Neural progenitor cell (in vitro differentiated cells): ENCODE results near the gene SYNRG. TPM values are rescaled to one million over a fixed set of nuclear protein-coding genes. Genes with fewer than 3 reads are reported as not detected.
A peak's percentile ranks its signal among the peaks of the same experiment; 100 is the strongest.

ENCODE experiments used
- DNase-seq: peaks from one replicate; pipeline ENCODE4 v3.0.0-alpha.2; 2016; ENCODE audit warnings: low spot score
- H2AFZ ChIP-seq: fragments of 200-600 bp; sonication (generic); replicated peaks from 2 replicates; pipeline ENCODE4 v1.6.1; 2016; ENCODE audit warnings: antibody characterized with exemption
- H3F3A ChIP-seq: fragments of 200-600 bp; sonication (generic); 2 replicates; pipeline ENCODE4 v1.6.1; 2016; ENCODE audit warnings: antibody characterized with exemption, low read depth
- H3K27ac ChIP-seq: fragments of 200-600 bp; sonication (generic); 2 replicates; pipeline ENCODE4 v1.5.1; 2016; ENCODE audit warnings: mild to moderate bottlenecking
- H3K27me3 ChIP-seq: fragments of 200-600 bp; sonication (generic); 2 replicates; pipeline ENCODE4 v1.6.1; 2016; ENCODE audit warnings: mild to moderate bottlenecking, moderate library complexity
- H3K36me3 ChIP-seq: fragments of 200-600 bp; sonication (generic); 2 replicates; pipeline ENCODE4 v1.5.1; 2016
- H3K4me1 ChIP-seq: fragments of 200-600 bp; sonication (generic); 2 replicates; pipeline ENCODE4 v1.6.1; 2016; ENCODE audit warnings: mixed run types
- H3K4me2 ChIP-seq: fragments of 200-600 bp; sonication (generic); 2 replicates; pipeline ENCODE4 v1.6.1; 2016
- H3K4me3 ChIP-seq: fragments of 200-600 bp; sonication (generic); 2 replicates; pipeline ENCODE4 v1.5.1; 2016
- H3K79me2 ChIP-seq: fragments of 200-600 bp; sonication (generic); 2 replicates; pipeline ENCODE4 v1.6.1; 2016; ENCODE audit warnings: low read depth
- H3K9ac ChIP-seq: fragments of 200-600 bp; sonication (generic); 2 replicates; pipeline ENCODE4 v1.6.1; 2016
- H3K9me3 ChIP-seq: fragments of 200-600 bp; sonication (generic); 2 replicates; pipeline ENCODE4 v1.5.1; 2016; ENCODE audit warnings: low read depth
- H4K20me1 ChIP-seq: fragments of 200-600 bp; sonication (generic); 2 replicates; pipeline ENCODE4 v1.6.1; 2016; ENCODE audit warnings: low read depth
- H3K27ac Mint-ChIP-seq: 3 replicates; pipeline ENCODE4 v1.8.0; 2021; ENCODE audit warnings: mixed read lengths
- H3K27me3 Mint-ChIP-seq: 2 replicates; pipeline ENCODE4 v1.8.0; 2022; ENCODE audit warnings: low read depth, mild to moderate bottlenecking, inconsistent platforms, moderate library complexity, mixed read lengths; ENCODE audit not compliant: insufficient read depth
- H3K36me3 Mint-ChIP-seq: 3 replicates; pipeline ENCODE4 v1.8.0; 2021; ENCODE audit warnings: mixed read lengths
- H3K4me1 Mint-ChIP-seq: 3 replicates; pipeline ENCODE4 v1.8.0; 2021; ENCODE audit warnings: mixed read lengths
- H3K4me3 Mint-ChIP-seq: 3 replicates; pipeline ENCODE4 v1.8.0; 2021; ENCODE audit warnings: mild to moderate bottlenecking, moderate library complexity, mixed read lengths
- H3K9me3 Mint-ChIP-seq: 3 replicates; pipeline ENCODE4 v1.8.0; 2020; ENCODE audit warnings: mixed read lengths
- EZH2 ChIP-seq: fragments of 200-600 bp; sonication (generic); IDR thresholded peaks from 2 replicates; pipeline ENCODE4 v1.6.1; 2017; ENCODE audit warnings: antibody characterized with exemption, mild to moderate bottlenecking, moderate library complexity
- EZH2phosphoT487 ChIP-seq: fragments of 200-600 bp; sonication (generic); IDR thresholded peaks from 2 replicates; pipeline ENCODE4 v1.6.1; 2017; ENCODE audit warnings: antibody characterized with exemption
- total RNA-seq: library from RNA; depleted of rRNA; stranded (reverse); fragments of >200 nt; gene quantifications from 2 replicates; pipeline ENCODE4 v1.2.3, GENCODE V29; 2015; ENCODE audit warnings: low replicate concordance
- TF ChIP-seq, protein P1 (sequence below): fragments of 200-600 bp; sonication (generic); IDR thresholded peaks from 2 replicates; pipeline ENCODE4 v1.5.1; 2017; ENCODE audit warnings: antibody characterized with exemption, mild to moderate bottlenecking

SYNRG gene
- total RNA-seq, 1 donor from 2014 or later, result 22.4 TPM

DNA sequence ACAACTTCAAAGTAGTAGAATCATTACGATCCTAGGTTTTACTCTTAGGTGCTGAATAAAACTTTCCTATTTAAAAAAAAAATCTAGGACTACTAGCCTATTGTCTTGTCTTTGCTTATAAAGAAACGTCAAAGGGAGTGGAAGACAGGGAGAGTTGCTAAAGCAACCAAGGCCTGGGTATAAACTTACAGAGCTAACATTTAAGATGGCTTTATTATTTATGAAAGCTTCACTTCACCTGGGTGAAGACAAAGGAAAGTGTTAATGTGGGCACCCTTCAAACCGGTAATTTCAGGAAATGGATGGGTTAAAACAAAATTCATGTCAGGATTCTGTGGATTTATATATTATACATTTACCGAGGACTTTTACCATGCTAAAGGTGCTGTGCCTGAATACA lies 117.1 kb downstream of the SYNRG start:
- Histone ChIP-seq H3K4me2 (peak overlapping the region; percentile 99), H3K27me3 (peaks cover 23% of the 10 kb centered on the region), H3K4me1 (peaks cover 38% of the 10 kb centered on the region), H3K9ac (no peak overlapping the region), H3K27ac (no peak overlapping the region), H3K9me3 (no peaks in the 10 kb centered on the region), H3K36me3 (no peaks in the 10 kb centered on the region), H2AFZ (no peak overlapping the region), H3K79me2 (peaks cover 62% of the 10 kb centered on the region), H4K20me1 (peaks cover 13% of the 10 kb centered on the region), H3K4me3 (peak overlapping the region; percentile 95), H3F3A (peaks cover 34% of the 10 kb centered on the region)
- Mint-ChIP-seq H3K36me3 (no peaks in the 10 kb centered on the region), H3K4me3 (peak overlapping the region; percentile 35), H3K4me1 (peaks cover 48% of the 10 kb centered on the region), H3K27me3 (peaks cover 3% of the 10 kb centered on the region), H3K27ac (no peak overlapping the region), H3K9me3 (no peaks in the 10 kb centered on the region)
- TF ChIP-seq EZH2phosphoT487, result no peak
- no peak for TF ChIP-seq EZH2
- no peak for DNase-seq

DNA sequence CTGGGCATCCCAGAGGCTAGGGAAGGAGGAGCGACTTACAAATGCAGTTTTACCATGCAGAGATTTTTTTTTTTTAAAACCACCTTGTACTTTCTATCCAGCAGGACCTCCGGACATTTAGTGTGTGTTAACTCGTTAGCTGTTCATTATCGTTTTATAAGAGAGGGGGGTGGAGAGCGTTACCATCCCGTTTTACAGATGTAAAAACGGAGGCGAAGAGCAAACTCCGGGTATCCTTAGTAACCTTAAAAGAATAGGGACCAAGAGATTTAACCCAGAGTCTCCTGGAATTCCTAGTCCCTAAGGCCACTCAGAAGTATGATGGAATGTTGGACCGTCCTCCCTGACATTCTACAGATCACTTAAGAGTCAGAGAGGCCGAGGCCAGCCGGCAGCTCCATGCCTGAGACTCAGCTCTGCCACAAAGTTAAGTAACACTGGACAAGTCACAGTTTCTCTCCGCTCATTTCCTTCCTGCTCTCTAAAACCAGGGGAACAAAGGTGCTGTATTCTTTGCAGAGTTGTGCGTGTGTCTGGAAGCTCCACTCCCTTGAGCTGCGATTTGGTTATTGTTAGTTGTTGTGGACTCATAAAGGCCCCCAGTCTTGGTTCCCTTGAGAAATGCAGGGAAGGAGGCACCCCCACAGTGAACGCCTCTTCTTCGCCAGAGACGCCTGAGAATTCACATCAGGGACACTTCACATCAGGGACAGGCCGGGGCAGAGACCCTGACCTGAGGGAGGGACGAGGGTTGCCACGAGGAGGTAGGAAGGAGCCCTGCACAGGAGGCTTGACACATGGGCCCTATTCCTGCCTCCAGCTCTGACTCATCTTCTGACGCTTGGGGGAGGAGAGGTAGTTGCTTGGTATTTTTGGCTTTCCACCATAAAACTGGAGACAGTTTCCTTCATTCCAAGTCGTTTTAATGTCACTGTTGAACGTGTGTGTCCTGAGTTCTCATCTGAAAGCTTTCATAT lies 118.3 kb downstream of the SYNRG start:
- Histone ChIP-seq H3K9ac (no peak overlapping the region), H3K4me2 (peak overlapping the region; percentile 99), H3F3A (peaks cover 39% of the 10 kb centered on the region), H3K79me2 (peaks cover 51% of the 10 kb centered on the region), H3K36me3 (no peaks in the 10 kb centered on the region), H3K27me3 (peaks cover 24% of the 10 kb centered on the region), H3K4me3 (peak overlapping the region; percentile 95), H2AFZ (no peak overlapping the region), H4K20me1 (peaks cover 13% of the 10 kb centered on the region), H3K4me1 (peaks cover 38% of the 10 kb centered on the region), H3K27ac (no peak overlapping the region), H3K9me3 (no peaks in the 10 kb centered on the region)
- H3K4me1 Mint-ChIP-seq, result peaks cover 48% of the 10 kb centered on the region
- H3K27ac Mint-ChIP-seq, result no peak overlapping the region
- peak; percentile 70 for DNase-seq
- H3K36me3 Mint-ChIP-seq, result no peaks in the 10 kb centered on the region
- peaks cover 3% of the 10 kb centered on the region for H3K27me3 Mint-ChIP-seq
- no peak for TF ChIP-seq EZH2phosphoT487
- TF ChIP-seq EZH2, result no peak
- TF ChIP-seq, protein P1, sequence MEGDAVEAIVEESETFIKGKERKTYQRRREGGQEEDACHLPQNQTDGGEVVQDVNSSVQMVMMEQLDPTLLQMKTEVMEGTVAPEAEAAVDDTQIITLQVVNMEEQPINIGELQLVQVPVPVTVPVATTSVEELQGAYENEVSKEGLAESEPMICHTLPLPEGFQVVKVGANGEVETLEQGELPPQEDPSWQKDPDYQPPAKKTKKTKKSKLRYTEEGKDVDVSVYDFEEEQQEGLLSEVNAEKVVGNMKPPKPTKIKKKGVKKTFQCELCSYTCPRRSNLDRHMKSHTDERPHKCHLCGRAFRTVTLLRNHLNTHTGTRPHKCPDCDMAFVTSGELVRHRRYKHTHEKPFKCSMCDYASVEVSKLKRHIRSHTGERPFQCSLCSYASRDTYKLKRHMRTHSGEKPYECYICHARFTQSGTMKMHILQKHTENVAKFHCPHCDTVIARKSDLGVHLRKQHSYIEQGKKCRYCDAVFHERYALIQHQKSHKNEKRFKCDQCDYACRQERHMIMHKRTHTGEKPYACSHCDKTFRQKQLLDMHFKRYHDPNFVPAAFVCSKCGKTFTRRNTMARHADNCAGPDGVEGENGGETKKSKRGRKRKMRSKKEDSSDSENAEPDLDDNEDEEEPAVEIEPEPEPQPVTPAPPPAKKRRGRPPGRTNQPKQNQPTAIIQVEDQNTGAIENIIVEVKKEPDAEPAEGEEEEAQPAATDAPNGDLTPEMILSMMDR, result no peak
- no peaks in the 10 kb centered on the region for H3K9me3 Mint-ChIP-seq
- peak overlapping the region; percentile 98 for H3K4me3 Mint-ChIP-seq

DNA sequence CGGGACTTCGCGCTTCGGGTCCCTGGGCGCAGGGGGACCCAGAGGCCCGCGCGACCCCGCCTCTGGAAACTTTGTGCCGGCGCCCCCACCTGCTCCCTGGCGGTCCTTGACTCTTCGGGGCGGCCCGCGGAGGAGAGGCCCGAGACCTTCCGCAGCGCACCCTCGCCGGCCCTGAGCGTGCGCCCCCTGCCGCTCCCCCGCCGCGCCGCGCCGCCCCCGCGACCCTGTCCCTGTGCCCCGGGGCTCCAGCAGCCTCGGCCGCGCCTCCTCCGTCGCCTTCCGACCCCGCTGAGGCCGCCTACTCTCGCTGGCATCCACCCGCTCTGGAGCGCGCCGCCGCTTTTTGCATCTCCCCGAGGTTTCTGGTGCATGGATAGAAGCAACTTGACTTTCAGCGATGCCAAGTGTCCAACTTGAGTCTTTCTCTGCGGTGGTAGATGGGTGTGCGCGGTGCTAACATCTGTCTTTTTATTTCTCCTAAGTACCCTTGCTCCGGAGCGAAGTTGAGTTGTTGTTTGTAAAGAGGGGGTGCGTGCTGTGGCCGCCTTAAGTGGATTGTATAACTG lies 119.1 kb downstream of the SYNRG start:
- peak overlapping the region; percentile 98 for H3K4me3 Mint-ChIP-seq
- H3K27ac Mint-ChIP-seq, result no peak overlapping the region
- TF ChIP-seq, protein P1, result peak; percentile 45
- peak; percentile 29 for TF ChIP-seq EZH2
- no peak for TF ChIP-seq EZH2phosphoT487
- peaks cover 43% of the 10 kb centered on the region for H3K79me2 ChIP-seq
- H4K20me1 ChIP-seq, result peaks cover 13% of the 10 kb centered on the region
- DNase-seq, result peak; percentile 78
- peaks cover 34% of the 10 kb centered on the region for H3K4me1 ChIP-seq
- H2AFZ ChIP-seq, result peak overlapping the region; percentile 59
- no peak overlapping the region for H3K27ac ChIP-seq
- H3K9ac ChIP-seq, result no peak overlapping the region
- no peaks in the 10 kb centered on the region for H3K36me3 Mint-ChIP-seq
- H3F3A ChIP-seq, result peaks cover 43% of the 10 kb centered on the region
- H3K4me1 Mint-ChIP-seq, result peaks cover 45% of the 10 kb centered on the region
- H3K9me3 Mint-ChIP-seq, result no peaks in the 10 kb centered on the region
- peak overlapping the region; percentile 95 for H3K4me3 ChIP-seq
- peaks cover 5% of the 10 kb centered on the region for H3K27me3 Mint-ChIP-seq
- H3K27me3 ChIP-seq, result peaks cover 24% of the 10 kb centered on the region
- no peaks in the 10 kb centered on the region for H3K36me3 ChIP-seq
- H3K9me3 ChIP-seq, result no peaks in the 10 kb centered on the region
- H3K4me2 ChIP-seq, result peak overlapping the region; percentile 99
